ENCODE data around the gene PCDHGA3.
"Not testable (repeated sequence)": the region's sequence is repeated elsewhere in the genome, so short reads cannot be mapped to it uniquely, and the experiment has no call there.

Gene PCDHGA3

DNA sequence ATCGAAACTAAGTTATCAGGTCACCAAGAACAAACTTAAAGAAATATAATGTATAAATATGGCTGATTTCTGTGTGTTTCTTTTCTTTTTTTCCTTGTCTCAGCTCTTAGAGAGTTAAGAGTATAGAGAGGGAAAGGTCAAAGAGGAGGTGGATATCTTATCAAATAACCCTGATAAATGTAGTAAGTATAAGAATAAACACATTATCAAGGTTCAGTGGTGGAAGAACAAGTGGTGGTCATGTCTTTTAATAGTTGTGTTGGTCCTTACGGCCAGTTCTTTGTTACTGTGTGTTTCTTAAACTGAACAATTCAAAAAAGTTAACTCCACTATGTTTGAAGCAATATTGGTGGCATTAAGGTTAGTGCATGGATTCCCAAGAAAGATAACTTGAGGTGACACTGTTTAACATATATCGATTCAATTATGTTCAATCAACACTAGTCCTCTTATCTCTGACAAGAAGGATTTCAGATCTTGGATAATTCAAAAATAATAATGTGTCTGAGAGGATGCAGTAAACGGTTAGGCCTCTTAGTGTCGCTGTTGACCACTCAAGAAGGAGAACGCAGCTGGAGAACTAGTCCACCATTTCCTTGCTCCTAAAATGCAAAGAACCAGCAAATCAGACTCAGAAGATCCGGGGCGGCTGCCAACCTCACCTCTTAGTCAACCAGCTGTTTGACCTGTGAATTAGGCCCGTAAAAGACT is at the start of gene PCDHGA3:
TSS of gene PCDHGA3 (plus strand) at position 588 of the 711 bp plus-strand sequence. CDS start 205 bp downstream, outside the sequence.
- peak; percentile 16 for DNase-seq

DNA sequence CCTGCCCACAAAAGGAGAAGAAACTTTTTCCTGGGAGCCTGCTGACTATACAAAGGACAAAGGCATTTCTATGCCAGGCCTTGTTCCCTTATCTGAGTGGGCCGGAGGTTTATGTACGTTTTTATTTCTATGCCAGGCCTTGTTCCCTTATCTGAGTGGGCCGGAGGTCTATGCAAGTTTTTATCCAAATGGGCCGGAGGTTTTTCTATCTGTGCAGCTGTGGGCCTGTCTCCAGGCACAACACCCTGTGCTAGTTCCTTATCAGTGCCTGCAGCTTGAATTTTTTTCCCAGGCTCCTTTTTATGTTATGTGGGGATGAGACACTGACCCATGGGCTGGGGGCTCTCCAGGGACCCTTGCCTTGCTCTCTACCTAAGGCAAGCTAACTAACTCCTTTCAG is 45.3 kb upstream of the PCDHGA3 start:
- DNase-seq = no peak

DNA sequence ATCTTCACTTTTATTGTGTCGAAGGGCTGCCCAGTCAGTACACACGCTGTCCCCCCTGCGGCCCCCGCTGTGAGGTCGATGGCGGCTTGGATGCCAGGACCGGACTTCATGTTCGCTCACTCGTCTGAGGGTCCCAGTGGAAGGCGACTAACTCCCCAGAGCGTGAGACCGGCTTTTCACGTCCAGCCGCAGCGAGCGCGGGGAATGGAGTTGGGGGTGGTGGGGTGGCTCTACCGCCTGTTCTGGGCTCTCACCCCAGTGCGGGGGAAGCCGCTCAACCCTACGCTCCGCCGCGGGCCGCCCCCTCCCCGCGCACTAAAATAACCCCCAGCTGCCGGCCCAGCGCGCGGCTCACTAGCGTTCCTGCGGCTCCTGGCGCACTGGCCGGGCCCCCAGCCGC is 39.9 kb upstream of the PCDHGA3 start, which contains the start of gene SLC25A2:
TSS of gene SLC25A2 (minus strand) at position 294 of the 400 bp plus-strand sequence. CDS start at position 110, 184 bp downstream.
- DNase-seq = no peak

GRCh38 chr5:141306630-141307029 is 37.0 kb upstream of the PCDHGA3 start:
- DNase-seq = no peak

- no peak for DNase-seq
Measured at GRCh38 chr5:141313711-141314110, 29.9 kb upstream of the PCDHGA3 start.

GRCh38 chr5:141316963-141317362 is 26.7 kb upstream of the PCDHGA3 start:
- not testable (repeated sequence) for DNase-seq

DNA sequence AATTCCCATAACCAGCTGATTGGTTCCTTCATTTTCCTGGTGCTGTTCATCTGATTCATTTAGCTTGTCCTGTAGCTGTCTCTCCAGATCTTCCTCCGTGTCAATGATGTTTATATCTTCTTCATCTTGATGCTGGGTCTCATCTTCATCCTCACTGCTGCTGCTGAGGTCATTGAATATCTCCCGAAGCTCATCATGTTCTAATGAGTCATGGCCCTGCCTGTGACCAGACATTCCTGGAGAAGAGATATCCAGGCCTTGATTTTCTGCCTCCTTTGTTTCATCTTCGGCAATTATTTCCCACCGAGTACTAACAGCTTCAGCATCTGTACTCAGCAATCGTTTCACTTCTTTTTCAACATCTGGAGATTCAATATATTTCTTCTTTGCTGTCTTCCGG is 24.4 kb upstream of the PCDHGA3 start:
- DNase-seq = no peak

DNA sequence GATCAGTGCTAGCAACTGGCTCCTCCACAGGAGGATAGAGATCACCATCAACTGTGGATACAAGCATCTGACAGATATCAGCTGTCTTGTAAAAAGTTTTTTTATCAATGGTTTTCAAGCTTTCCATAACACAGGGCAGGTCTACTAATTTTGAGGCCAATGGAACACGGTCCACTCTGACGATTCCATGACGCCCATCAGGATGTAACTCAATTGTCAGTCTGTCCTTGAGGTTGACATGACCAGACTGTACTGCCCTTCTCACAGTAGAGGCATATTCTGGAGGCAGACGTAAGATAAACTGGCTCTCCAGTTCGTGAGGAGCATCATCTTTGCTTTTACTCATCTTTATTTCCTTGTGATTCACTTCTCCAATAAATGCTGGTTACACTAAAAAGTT is 23.9 kb upstream of the PCDHGA3 start:
- DNase-seq = no peak

- peak; percentile 91 for DNase-seq
Measured at GRCh38 chr5:141320225-141321169, 23.1 kb upstream of the PCDHGA3 start, which contains the start of gene TAF7. Gene TAF7 (minus strand): TSS chr5:141320784. CDS start chr5:141320044, 740 bp downstream.

- DNase-seq = no peak
Measured at GRCh38 chr5:141322261-141322660, 21.4 kb upstream of the PCDHGA3 start.

- peak; percentile 66 for DNase-seq
Measured at GRCh38 chr5:141326088-141326854, 17.4 kb upstream of the PCDHGA3 start.

DNA sequence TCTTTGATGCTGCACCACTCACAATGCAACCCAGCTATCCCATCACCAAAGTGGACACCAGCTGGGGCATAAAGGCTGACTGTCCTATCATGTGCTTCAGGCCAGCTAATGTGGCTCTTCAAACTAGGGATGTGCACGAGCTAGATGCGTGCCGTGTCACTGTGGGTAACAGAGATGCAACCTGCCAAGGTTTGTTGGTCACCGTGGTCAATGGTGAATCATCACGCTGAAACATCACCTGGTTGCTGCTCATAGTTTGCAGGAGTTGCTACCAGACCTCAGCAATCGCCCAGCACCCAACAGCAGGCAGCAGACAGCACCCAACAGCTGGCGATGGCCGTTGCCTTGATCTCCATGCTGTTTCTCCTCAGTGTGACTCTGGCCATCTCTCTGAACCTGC is 15.4 kb upstream of the PCDHGA3 start:
- no peak for DNase-seq

GRCh38 chr5:141330299-141331080 is 13.1 kb upstream of the PCDHGA3 start, which contains the start of gene PCDHGA1:
Gene PCDHGA1 (plus strand): TSS chr5:141330514.
- peak; percentile 7 for DNase-seq

- not testable (repeated sequence) for DNase-seq
Measured at GRCh38 chr5:141332571-141332970, 11.1 kb upstream of the PCDHGA3 start.

GRCh38 chr5:141338538-141339306 is 4.9 kb upstream of the PCDHGA3 start, which contains the start of gene PCDHGA2:
Gene PCDHGA2 (plus strand): TSS chr5:141338760.
- peak; percentile 21 for DNase-seq

- not testable (repeated sequence) for DNase-seq
Measured at GRCh38 chr5:141340781-141341354, 2.8 kb upstream of the PCDHGA3 start.

GRCh38 chr5:141342773-141343172 is 856 bp upstream of the PCDHGA3 start:
- DNase-seq = no peak

DNA sequence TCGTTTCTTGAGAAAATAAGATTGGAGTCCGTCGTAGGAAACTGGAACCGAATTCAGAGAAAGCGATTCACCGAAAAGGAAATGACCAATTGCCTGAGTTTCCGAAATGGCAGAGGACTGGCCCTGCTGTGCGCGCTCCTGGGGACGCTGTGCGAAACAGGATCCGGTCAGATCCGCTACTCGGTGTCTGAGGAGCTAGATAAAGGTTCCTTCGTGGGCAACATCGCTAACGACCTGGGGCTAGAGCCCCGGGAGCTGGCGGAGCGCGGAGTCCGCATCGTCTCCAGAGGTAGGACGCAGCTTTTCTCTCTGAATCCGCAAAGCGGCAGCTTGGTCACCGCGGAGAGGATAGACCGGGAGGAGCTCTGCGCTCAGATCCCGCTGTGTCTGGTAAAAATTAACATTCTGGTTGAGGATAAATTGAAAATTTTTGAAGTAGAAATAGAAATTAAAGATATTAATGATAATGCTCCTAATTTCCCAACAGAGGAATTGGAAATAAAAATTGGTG is 379 bp downstream of the PCDHGA3 start:
- DNase-seq = no peak

DNA sequence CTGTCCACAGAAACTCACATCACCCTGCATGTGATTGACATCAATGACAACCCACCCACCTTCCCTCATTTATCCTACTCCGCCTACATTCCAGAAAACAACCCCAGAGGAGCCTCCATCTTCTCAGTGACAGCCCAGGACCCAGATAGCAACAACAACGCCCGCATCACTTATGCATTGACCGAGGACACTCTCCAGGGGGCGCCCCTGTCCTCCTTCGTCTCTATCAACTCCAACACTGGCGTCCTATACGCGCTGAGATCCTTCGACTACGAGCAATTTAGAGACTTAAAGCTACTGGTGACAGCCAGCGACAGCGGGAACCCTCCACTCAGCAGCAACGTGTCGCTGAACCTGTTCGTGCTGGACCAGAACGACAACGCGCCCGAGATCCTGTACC is 1.7 kb downstream of the PCDHGA3 start:
- DNase-seq = no peak

GRCh38 chr5:141346017-141346416 is 2.4 kb downstream of the PCDHGA3 start:
- DNase-seq = not testable (repeated sequence)

All from NCI-H82 (cell line).